Cerebellar nuclear complex (tissue), 1 donor: ENCODE results near the gene DHDH.
"Not testable (repeated sequence)": the region's sequence is repeated elsewhere in the genome, so short reads cannot be mapped to it uniquely, and the experiment has no call there.

Experiments used
- DNase-seq, 2 experiments: peaks; one replicate each; lab custom pipeline; 2025; lab: John Stamatoyannopoulos, UW

The DHDH gene

GRCh38 chr19:48915757-48916156 is 17.7 kb upstream of the DHDH start:
- no peak for DNase-seq

DNA sequence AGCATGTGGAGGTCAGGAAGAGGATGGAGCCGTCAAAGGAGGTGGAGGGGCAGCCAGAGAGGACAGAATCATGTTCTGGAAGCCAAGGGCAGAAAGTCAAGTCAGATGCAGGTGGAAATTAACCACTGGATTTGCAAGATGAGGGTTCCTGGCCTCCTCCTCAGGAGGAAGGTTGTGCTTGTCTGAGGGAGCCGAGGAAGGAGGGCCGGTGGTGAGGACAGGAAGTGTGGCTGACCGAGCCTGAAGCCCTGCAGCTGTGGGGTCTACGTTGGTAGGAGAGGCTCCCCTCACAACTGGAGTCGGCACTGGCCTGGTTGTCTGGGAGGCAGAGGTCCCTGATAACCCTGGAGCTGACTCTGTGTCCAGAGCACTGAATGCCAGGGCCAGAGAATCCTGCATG is 15.4 kb upstream of the DHDH start:
- DNase-seq: no peak

DNA sequence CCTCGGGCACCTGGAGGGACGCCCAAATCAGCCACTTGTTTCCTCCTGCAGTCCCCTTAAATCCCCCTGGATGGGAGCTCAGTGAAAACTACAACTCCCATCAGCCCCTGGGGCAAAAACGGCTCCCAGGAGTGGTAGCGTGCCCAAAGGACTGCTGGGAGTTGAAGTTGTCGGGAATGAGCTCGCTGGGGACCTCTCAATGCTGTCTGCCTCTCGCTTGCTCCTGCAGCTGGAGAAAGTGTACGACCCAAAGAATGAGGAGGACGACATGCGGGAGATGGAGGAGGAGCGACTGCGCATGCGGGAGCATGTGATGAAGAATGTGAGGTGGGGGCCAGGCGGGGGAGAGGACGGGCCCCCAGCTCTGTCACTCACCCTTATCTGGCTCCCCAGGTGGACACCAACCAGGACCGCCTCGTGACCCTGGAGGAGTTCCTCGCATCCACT is 14.7 kb upstream of the DHDH start:
- no peak for DNase-seq

DNA sequence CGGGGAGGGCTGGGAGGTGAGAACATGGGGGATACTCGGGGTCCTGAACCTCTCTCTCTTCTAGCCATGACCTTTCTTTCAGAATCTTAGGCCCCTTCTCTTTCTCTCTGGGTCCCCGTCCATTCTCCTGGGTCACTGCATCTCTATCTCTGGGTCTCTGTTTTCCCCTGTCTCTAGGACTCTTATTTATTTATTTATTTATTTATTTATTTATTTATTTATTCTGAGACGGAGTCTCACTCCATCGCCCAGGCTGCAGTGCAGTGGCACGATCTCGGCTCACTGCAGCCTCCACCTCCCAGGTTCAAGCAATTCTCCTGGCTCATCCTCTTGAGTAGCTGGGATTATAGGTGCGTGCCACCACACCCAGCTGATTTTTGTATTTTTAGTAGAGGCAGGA is 14.2 kb upstream of the DHDH start:
- not testable (repeated sequence) for DNase-seq

DNA sequence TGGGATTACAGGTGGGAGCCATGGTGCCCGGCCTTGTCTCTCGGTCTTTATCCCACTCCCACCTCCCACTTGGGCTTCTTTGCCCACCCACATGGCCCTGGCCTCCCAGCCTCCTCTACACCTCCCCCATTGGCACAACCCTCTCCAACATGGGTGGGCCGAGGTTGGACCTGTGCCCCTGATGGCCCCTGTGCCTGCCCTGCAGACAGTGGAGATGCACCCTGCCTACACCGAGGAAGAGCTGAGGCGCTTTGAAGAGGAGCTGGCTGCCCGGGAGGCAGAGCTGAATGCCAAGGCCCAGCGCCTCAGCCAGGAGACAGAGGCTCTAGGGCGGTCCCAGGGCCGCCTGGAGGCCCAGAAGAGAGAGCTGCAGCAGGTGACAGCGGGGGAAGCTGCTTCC is 12.6 kb upstream of the DHDH start:
- no peak for DNase-seq

- no peak for DNase-seq
Measured at GRCh38 chr19:48921721-48922500, 11.6 kb upstream of the DHDH start.

GRCh38 chr19:48922548-48923490 is 10.7 kb upstream of the DHDH start:
- no peak for DNase-seq

DNA sequence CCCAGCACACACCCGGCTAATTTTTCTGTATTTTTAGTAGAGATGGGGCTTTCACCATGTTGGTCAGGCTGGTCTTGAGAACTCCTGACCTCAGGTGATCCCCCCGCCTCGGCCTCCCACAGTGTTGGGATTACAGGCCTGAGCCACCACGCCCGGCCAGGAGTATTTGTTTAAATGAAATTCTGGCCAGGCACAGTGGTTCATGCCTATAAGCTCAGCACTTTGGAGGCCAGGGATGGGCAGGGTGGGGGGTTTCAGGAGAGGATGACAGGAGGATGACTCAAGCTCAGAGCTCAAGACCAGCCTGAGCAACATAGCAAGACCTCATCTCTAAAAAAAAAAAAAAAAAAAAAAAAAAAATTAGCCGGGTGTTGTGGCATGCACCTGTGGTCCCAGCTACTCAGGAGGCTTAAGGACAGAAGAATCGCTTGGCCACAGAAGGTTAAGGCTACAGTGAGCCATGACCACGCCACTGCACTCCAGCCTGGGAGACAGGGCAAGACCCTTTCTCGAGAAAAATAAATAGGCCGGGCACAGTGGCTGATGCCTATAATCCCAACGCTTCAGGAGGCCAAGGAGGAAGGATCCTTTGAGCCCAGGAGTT is 8.2 kb upstream of the DHDH start:
- DNase-seq: no peak

- DNase-seq: not testable (repeated sequence)
Measured at GRCh38 chr19:48925890-48926289, 7.6 kb upstream of the DHDH start.

- no peak for DNase-seq
Measured at GRCh38 chr19:48926909-48927308, 6.6 kb upstream of the DHDH start.

DNA sequence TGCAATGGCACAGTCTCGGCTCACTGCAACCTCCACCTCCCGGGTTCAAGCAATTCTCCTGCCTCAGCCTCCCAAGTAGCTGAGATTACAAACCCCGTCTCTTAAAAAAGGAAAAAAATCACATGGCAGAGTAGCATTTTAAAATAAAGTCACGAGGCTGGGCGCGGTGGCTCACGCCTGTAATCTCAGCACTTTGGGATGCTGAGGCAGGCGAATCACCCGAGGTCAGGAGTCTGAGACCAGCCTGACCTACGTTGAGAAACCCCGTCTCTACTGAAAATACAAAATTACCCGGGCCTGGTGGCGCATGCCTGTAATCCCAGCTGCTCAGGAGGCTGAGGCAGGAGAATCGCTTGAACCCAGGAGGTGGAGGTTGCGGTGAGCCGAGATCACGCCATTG is 5.8 kb upstream of the DHDH start:
- not testable (repeated sequence) for DNase-seq

DNA sequence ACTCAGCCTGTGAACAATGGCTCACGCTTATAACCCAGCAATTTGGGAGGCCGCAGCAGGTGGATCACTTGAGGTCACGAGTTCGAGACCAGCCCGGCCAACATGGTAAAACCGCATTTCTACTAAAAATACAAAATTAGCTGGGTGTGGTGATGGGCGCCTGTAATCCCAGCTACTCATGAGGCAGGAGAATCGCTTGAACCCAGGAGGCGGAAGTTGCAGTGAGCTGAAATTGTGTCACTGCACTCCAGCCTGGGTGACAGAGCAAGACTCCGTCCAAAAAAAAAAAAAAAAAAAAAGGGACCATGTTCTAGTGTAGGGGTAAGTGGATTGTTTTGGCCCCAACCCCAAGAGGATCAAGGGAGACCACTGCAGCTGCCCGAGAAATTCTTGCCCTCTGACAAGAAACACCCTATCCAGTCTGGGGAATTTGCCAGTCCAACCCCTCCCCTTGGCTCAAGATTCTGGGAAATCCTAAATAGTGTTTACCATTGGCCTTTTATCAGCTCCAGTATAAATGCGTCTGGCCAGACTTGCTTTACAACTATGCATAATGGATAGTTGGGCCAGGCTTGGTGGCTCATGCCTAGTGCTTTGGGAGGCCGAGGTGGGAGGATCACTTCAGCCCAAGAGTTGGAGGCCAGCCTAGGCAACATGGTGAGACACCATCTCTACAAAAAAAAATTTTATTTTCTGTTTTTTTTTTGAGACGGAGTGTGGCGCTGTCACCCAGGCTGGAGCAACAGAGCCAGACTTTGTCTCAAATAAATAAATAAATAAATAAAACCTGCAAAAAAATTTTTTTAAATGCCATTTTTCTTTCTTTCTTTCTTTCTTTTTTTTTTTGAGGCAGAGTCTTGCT is 5.1 kb upstream of the DHDH start:
- DNase-seq: no peak

DNA sequence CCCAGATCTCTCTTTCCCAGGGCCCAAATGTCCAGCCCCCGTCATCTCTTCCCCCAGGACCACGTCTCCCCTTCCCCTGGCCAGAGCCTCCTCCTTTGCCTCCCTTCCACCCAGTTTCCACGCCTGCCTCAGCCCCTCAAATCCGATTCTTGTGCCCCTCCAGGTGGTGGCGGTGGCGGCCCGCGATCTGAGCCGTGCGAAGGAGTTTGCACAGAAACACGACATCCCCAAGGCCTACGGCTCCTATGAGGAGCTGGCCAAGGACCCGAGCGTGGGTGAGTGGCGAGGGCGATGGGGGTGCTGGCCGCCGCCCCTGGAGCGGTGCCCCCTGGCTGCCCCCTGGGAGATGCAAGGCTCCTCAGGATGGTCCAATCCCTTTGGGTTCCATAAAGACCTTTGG is 1.3 kb downstream of the DHDH start:
- DNase-seq: no peak

GRCh38 chr19:48935864-48936263 is 2.4 kb downstream of the DHDH start:
- no peak for DNase-seq

GRCh38 chr19:48938256-48938655 is 4.8 kb downstream of the DHDH start:
- DNase-seq: no peak

GRCh38 chr19:48940902-48941301 is 7.4 kb downstream of the DHDH start:
- DNase-seq: no peak

- no peak for DNase-seq
Measured at GRCh38 chr19:48943081-48943480, 9.6 kb downstream of the DHDH start.

DNA sequence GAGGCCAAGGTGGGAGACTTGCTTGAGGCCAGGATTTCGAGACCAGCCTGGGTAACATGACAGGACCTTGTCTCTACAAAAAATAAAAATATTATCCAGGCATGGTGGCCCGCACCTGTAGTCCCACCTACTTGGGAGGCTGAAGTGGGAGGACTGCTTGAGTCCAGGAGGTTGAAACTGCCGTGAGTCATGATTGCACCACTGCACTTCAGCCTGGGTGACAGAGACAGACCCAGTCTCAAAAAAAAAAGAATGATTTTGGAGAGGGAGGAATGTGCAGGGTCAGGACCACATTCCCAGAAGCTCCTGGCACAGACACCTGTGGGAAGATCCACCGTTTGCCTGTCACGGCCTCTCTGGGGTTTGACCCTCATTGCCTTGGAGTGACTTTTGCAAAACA is 11.9 kb downstream of the DHDH start:
- DNase-seq: no peak

DNA sequence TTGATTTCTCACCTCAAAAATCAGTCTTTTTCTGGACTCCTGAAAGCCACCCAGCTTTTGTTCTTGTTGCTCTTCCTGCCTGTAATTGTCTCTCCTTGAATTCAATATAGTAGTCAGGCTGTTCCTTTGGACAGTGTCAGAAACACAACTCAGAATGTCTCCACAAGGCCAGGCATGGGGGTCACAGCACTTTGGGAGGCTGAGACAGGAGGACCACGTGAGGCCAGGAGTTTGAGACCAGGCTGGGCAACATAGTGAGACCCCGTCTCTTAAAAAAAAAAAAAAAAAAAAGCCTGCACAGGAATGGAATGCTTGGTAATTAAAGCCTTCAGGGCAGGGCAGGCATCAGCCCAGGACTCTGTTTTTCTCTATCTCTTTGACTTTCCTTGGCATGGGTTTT is 12.3 kb downstream of the DHDH start:
- DNase-seq: no peak

DNA sequence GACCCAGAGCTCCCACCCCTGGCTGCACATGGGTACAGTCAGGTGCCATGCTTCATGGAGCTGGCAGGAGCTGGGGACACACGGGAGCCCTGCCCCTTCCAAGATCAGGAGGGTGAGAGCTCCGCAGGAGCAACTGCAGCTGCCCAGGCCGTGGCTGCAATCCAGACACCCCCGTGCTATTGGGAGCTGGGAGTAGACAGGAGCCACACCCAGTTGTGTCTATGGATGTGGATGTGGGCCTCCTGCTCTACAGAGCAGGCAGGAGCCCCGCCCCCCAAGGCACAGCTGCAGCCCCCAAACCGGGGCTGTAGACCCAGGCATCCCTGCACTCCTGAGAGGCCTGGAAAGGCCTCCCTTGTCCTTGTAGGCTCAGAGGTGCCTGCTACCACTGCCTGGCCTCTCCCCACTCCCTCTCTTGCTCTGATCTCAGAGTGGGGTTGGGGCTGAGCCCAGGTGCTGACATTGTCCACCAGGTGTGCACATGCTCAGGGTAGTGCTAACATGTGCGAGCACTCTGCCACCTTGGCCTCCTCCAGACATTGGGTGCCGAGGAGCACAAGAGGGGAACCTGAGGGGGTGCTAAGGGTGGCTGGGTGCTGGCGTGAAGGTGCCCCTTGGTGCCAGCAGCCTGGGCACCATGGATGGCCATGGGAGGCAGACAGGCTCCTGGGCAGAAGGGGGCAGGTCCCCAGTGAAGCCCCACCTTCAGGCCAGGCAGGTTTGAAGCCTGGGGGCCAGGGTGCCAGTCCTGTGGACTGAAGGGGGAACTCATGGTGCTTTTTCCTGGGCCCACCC is 13.2 kb downstream of the DHDH start:
- DNase-seq: no peak

DNA sequence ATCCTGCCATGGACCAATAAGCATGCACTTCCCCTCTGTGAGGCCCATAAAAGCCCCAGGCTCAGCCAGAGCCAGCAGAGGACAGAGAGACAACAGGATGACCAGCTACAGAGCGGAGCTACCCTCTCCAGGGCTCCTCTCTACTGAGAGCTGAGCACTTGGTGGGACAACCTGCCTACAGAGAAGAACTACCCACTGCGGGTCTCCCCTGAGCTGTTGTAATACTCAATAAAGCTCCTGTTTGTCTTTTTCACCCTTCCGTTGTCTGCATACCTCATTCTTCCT is 13.7 kb downstream of the DHDH start:
- DNase-seq: no peak
